ENCODE data around the gene GMPPA.

- no peak for TF ChIP-seq CTCF (IDR thresholded peaks at IDR 0.05; ENCODE audit: low read depth, low read length)
- TF ChIP-seq MAX (IDR thresholded peaks at IDR 0.05; ENCODE audit: low read depth, low read length): no peak
- no peak for TF ChIP-seq POLR2A (IDR thresholded peaks at IDR 0.05; ENCODE audit: extremely low read depth, insufficient read length)
Observed at GRCh38 chr2:219547621-219548020, 48.9 kb downstream of the GMPPA start.
